Subcutaneous adipose tissue (tissue), 4 donors: Measurements from ENCODE around the gene CRACR2B. TPM values are rescaled to one million over a fixed set of nuclear protein-coding genes. Genes with fewer than 3 reads are reported as not detected.

Source experiments
- CTCF ChIP-seq: fragments of 450-650 bp; IDR thresholded peaks from one replicate; pipeline ENCODE4 v1.5.1; 2016; ENCODE audit warnings: low read depth, mild to moderate bottlenecking, control low read depth, antibody characterized with exemption, moderate library complexity
- total RNA-seq, 4 donors: library from RNA; depleted of rRNA; stranded (reverse); fragments of >200 nt; gene quantifications; one replicate each; pipeline ENCODE4 v1.1.0, GENCODE V29; 2016

The CRACR2B gene
- total RNA-seq, 4 donors from 2014 or later, result 2.3 to 44.6 (median 9.7) TPM

DNA sequence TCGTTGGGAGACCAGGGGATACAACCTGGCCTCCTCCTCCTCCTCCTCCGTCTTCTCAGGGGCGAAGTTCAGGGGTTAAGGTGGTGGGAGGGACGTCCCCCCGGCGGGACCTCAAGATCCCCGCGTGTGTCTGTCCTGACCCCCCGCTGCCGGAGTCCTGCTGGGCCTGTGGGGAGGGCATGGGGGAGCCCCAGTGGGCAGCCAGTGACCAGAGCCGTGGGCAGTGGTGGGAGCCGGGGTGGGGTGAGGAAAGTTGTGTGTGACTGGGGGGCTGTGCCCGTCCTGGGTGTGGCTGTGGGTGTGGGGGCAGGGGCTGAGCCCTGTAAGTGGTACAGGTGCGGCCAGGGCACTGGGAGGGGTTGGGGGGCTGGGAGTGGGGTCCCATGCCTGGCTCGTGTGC lies 25.0 kb downstream of the CRACR2B start:
- no peak for TF ChIP-seq CTCF

GRCh38 chr11:853682-854448 lies 26.1 kb downstream of the CRACR2B start:
- no peak for TF ChIP-seq CTCF

DNA sequence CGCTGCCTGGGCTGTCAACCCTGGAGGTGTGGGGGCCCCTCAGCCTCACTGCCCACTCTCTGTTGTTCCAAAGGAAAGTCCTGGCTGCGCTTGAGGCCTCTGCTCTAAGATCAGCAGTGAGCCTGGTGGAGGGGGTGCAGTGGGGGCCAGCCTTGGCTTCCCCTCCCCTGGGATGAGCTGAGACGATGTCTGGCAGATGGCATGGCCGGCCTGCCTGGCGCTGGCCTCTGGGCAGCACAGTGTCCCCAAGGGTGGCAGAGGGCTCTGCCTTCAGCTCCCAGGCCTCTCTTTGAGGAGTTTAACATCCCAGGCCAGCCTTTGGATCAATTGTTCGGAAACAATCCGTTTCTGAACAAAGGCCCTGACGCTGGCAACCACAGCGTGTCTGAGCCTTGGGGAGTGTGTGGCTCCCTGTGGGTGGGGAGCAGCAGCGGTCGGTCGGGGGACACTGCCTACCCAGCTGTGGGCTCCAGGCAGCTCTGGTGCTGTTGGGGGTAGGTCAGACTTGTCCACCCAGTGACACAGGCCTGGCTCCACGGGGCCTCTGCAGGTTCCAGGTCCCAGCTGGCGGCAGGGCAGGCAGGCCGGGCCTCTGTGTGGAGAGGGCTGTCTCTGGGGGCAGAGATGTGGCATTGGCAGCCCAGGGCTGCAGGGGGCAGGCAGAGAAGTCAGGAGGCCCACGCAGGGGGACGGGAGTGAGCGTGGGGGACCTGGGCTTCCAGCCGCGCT lies 27.0 kb downstream of the CRACR2B start:
- no peak for TF ChIP-seq CTCF

DNA sequence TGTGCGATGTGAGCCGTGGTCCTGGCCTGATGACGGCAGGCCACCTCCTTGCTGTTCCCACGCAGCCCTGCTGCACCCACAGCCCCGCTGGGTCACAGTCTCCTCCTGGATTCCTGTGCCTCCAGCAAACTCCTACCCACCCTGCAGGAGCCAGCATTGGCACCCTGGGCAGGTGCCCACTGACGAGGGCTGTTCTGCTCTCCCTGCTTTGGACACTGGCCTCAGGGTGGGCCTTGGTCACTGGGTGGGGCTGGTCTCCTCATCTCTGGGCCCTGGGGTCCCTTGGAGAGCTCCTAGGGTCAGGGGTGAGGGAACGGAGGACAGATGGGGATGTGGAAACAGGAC lies 27.6 kb downstream of the CRACR2B start:
- no peak for TF ChIP-seq CTCF

DNA sequence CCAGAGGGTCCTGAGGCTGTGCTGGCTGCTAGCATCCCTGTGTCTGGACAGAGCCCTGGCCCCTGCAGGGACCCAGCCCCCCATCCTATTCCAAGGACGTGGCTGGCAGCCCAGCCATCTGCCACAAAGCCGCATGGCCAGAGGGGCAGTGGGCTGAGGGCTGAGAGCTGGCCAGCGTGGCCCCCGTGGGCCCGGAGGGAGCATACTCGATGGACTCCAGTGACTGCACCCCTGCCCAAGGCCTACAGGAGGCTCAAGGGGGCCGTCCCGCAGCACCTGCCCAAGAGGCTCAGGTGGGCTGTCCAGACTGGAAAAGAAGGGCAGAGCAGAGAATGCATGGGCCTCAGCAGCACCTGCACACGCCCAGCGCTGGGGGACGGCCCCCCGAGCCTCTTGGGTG lies 28.1 kb downstream of the CRACR2B start:
- TF ChIP-seq CTCF, result no peak

GRCh38 chr11:856397-856796 lies 28.7 kb downstream of the CRACR2B start:
- TF ChIP-seq CTCF, result no peak

- no peak for TF ChIP-seq CTCF
Observed at GRCh38 chr11:858053-858761, 30.5 kb downstream of the CRACR2B start.
